RWPE1 (cell line): Measurements from ENCODE around the gene FIS1.

ENCODE experiments used
- CTCF ChIA-PET: fragments of 350-600 bp; sonication (Branson Sonifier 250); formaldehyde crosslinking; extraction: SDS; loops from one replicate; lab custom pipeline; 2021; lab: Yijun Ruan, JAX
- POLR2A ChIA-PET: fragments of 400-600 bp; formaldehyde crosslinking; extraction: SDS; loops from one replicate; lab custom pipeline; 2020; ENCODE audit warnings: antibody characterized with exemption; ENCODE audit not compliant: low non-redundant PET; lab: Yijun Ruan, JAX
- DNase-seq: peaks from one replicate; pipeline ENCODE4 v3.0.0; 2012; ENCODE audit warnings: low spot score
- H3K27ac ChIP-seq: fragments of 450-650 bp; 2 replicates; pipeline ENCODE4 v1.5.1; 2017
- TF ChIP-seq, protein P1 (sequence below): fragments of 450-650 bp; conservative IDR thresholded peaks from 2 replicates; pipeline ENCODE4 v1.5.1; 2017; ENCODE audit warnings: low read depth, mild to moderate bottlenecking

FIS1 gene

DNA sequence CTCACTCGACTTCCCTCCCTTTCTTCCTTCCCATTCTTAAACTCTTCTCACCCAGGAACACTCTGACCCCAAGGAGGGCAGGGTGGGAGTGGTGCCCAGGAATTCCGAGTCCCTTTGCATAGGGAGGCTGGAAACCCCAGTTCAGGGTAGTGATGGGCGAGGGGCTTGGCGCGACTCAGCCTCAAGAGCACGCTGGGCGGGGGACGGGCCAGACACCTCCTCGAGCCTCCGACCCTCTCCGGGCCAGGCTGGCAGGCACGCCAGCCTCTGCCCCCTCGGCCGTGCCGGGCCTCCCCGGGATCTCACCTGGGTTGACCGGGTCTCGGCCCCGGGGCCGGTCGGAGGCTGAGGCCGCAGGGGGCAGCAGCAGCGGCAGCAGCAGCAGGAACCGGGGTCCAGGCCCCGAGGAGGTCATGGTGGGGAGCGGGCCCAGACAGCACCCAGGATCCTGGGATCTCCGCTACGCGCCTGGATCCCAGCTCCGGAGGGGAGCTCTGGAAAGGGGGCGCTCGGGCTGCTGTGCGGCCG, 28.0 kb downstream of the FIS1 start:
- CTCF ChIA-PET, result interaction anchor here (0.7 to 2.1 kb wide), 5 partner anchors 24 to 73 kb away, joined by 3 to 20 read pairs (median 4); no protein-coding TSS in a partner anchor
- TF ChIP-seq, protein P1, sequence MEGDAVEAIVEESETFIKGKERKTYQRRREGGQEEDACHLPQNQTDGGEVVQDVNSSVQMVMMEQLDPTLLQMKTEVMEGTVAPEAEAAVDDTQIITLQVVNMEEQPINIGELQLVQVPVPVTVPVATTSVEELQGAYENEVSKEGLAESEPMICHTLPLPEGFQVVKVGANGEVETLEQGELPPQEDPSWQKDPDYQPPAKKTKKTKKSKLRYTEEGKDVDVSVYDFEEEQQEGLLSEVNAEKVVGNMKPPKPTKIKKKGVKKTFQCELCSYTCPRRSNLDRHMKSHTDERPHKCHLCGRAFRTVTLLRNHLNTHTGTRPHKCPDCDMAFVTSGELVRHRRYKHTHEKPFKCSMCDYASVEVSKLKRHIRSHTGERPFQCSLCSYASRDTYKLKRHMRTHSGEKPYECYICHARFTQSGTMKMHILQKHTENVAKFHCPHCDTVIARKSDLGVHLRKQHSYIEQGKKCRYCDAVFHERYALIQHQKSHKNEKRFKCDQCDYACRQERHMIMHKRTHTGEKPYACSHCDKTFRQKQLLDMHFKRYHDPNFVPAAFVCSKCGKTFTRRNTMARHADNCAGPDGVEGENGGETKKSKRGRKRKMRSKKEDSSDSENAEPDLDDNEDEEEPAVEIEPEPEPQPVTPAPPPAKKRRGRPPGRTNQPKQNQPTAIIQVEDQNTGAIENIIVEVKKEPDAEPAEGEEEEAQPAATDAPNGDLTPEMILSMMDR, result no peak; the same call in 1 of the 2 replicates
- POLR2A ChIA-PET, result interaction anchor here (0.5 to 1.5 kb wide), 5 partner anchors 21 to 395 kb away, joined by 3 to 6 read pairs (median 3); partner anchors contain the start of gene CLDN15
- peak overlapping the region; percentile 97 for H3K27ac ChIP-seq
- no peak for DNase-seq

DNA sequence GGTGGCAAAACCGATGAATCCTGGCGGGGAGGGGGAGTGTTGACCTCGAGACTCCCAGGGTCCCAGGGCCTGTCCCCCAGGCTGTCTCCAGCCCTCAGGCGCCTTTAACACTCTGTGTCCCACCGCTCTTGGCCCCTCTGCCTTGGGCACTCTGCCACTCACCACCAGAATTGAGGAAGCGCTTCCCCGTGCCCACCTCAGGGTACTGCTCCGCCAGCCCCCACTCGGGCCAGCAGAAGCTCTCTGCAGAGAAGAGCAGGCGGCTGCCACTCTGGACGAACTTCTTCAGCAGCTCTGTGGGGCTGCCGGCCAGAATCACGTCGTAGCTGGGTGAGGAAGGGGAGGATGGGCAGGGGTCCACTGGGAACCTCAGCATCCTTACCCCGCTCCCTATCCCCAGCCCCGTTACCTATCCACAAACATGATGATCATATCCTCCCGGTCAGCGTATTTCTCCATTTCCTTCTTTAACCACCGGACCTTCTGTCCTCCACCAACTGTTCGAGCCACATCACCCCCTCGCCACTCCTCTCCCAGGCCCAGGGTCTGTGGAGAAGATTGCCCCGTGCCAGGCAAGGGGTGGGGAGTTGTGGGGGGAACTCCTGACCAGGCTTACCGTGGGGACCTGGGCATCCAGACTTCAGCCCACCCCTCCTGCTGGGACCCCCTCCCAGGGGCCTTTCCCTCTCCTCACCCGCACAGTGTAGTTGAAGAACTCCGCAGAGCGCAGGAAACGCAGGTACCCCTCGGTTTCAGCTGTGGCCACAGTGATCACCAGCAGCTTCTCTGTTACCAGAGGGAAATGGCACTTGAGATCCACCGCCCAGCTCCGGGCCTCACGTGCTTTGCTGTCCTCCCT, 28.7 kb downstream of the FIS1 start:
- DNase-seq, result no peak
- H3K27ac ChIP-seq, result peak overlapping the region; percentile 97
- CTCF ChIA-PET, result interaction anchor here (0.7 to 1.4 kb wide), 3 partner anchors 24 to 67 kb away, joined by 3 to 4 read pairs (median 3); no protein-coding TSS in a partner anchor
- TF ChIP-seq, protein P1, result no peak
- POLR2A ChIA-PET, result no interaction called here

DNA sequence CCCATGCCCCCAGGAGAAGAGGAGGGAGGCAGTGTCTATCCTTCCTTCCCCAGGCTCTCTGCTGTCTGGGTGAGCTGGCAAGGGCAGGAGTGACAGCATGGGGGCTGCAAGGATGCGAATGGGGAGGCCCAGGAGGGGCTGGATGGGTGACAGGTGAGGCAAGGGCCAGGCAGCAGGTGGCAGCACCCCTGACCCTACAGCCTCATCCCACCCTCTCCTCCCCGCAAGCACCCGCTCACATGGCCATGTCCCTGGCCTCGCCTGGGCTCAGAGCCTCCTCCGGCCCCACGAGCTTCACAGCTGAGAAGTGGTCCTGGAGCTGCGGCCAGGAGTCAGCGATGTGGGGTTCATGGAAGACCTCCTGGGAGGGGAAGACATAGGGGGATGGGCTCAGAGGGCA, 32.9 kb downstream of the FIS1 start:
- CTCF ChIA-PET, result no interaction called here
- POLR2A ChIA-PET, result no interaction called here
- TF ChIP-seq, protein P1, result no peak
- H3K27ac ChIP-seq, result no peak overlapping the region
- no peak for DNase-seq

DNA sequence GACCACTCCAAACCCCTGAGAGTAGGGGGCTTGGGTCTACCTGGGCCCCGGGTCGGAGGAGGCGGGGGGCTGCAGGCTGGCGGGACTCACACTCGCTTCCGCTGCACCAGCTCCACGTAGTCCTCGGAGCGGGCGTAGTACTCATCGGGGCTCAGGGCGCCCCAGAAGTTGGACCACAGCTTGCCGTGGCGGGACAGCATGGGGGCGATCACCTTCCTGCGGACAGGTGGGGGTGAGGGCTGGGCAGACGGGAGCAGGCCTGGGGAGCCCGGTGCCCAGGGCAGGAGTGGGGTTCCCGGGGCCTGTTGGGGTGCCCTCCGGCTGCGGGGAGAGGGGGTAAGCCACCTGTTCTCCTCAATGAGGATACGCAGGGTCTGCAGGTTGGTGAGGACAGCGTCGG, 33.4 kb downstream of the FIS1 start:
- CTCF ChIA-PET, result interaction anchor here (0.6 kb wide), 1 partner anchor 19 kb away, joined by 3 read pairs; no protein-coding TSS in a partner anchor
- TF ChIP-seq, protein P1, result no peak
- POLR2A ChIA-PET, result no interaction called here

DNA sequence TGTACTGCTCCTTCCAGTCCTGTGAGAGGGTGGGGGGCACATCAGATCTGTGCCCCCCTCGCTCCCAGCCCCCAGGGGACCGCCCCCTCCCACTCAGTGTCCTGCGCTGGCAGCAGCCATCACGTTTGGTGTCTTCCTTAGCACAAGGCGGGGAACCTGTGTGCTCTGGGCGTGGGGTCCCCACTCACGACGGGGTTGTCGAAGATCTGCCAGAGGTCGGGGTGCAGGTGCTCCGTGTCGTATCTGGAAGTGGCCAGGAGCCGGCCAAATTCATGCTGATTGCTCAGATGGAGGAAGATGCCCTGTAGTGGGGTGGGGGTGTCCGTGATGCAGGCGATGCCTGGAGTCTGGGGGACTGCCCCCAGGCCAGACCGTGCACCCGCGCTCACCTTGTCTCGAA, 34.7 kb downstream of the FIS1 start:
- ChIA-PET CTCF (no interaction called here), POLR2A (no interaction called here)

More for the DNA sequence above, 33.4 kb downstream of the FIS1 start:
- no peak for DNase-seq
- H3K27ac ChIP-seq, result no peak overlapping the region

DNA sequence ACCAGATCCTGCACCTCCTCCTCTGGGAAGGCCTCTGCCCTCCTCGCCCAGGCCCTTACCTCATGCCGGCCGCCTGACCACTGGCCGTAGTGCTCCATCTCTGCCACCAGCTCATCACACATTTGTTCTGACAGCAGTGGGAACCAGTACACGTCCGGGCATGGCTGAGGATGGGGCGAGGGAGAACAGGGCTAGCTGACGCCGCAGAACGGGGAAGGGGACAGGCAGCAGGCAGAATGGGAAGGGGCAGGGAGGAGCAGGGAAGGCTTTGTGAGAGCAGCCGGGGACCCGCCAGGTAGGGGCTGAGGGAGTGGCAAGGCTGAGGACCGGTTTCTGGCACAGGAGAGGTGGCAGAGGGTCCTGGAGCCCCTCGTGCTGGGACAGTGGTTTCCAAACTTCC, 36.1 kb downstream of the FIS1 start:
- TF ChIP-seq, protein P1, result no peak
- ChIA-PET CTCF (no interaction called here), POLR2A (no interaction called here)
- DNase-seq, result no peak
- peak overlapping the region; percentile 53 for H3K27ac ChIP-seq

More for the DNA sequence above, 34.7 kb downstream of the FIS1 start:
- TF ChIP-seq, protein P1, result no peak
- peak overlapping the region; percentile 53; the same call in 1 of the 2 replicates for H3K27ac ChIP-seq
- no peak for DNase-seq
